Activated T-helper 1 cell treated with Interleukin-2 at 50 U/mL for 16 hours (primary cell): ENCODE data around the gene CD44.

Experiments used
- DNase-seq: peaks from one replicate; pipeline ENCODE4 v3.0.0-alpha.2; 2020; ENCODE audit warnings: low read depth

The CD44 gene

DNA sequence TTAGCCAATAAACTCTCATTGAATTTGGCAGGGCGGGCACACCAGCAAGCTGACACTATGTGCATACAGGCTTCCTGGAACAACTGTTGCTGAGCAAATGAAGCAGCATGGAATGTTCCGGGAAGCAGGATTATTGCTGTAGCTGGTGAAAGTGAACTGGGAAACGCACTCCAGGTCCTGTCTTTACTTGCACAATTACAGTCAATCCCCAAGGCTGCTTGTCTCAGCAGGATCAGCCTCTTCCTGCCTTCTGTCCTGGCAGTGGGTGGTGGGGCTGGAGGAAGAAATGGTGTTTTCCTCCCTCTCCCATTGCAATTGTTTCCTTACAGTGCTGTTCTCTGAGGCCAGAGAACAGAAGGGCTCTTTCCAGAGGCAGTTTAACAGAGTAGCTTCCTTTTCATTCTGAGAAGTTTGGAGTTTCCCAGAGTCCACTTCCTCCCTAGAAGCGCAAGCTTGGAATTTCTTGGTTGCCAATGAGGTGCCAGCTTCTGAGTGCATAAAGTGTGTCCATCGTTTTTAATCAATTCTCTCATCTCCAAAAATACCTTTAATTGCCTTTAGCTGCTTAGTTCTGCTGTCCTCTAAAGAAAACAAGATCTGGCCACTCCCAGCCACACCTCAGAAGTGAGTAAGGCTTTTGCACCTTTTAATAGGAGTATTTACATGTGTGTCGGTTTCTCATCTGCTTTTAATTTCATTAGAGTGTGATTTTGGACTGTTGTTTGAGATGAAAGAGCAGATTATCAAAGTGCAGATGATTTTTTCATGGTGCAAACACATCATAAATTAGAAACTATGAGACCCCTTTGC is 19.9 kb downstream of the CD44 start:
- no peak for DNase-seq

DNA sequence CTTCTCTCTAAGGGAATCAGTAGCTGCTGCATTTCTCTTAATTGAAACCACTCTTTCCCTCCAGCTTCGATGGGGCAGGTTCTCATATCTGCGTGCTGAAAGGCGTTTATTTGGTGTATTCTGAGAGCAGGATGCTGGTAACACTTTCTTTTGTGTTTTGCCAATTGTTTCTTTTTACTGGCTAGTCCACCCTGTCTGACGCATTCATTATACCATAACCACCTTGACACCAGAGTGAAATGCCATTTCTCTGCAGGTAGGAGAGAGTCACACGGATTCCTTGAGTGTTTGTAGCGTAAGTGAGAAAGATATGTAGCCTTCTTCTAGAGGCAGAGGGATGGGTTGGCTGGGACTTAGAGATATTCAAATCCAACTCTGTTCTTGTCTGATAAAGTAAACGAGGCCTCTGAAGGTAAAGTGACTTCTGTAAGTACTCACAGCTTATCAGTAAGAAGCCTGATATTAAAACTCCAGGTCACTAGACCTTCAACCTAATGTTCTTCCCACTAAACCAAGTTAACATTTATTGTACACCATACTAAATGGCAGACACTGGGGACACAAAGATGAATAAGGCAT is 21.4 kb downstream of the CD44 start:
- DNase-seq = no peak

DNA sequence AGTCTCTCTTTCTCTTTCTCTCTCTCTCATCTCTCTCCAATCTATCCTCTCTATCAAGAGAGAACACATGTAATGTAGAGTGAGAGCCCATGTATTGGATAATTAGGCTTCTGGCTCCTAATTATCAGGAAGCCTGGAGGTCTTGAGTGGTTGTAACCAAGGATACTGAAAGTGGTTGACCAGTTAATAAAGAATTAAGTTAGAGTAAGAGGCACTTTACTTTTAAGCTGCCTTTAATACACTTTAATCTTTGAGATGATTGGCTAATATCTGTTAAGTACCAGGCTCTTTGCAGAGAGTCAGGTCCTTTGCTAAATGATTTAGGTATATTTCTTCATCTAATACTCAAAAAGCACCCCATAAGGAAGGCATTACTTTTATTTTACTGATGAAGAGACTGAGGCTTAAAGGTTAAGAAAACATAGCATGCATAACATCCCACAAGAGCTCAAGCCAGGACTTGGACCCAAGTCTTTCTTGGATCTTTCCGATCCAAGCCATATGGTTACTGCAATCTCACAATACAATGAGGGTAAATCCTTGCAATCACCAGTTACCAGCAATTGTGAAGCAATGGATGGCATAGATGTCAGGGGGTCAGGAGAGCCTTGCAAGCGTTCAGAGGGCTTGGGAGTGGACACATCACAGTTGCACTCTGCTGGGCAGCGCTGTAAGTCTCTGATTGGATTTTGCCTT is 22.1 kb downstream of the CD44 start:
- no peak for DNase-seq

DNA sequence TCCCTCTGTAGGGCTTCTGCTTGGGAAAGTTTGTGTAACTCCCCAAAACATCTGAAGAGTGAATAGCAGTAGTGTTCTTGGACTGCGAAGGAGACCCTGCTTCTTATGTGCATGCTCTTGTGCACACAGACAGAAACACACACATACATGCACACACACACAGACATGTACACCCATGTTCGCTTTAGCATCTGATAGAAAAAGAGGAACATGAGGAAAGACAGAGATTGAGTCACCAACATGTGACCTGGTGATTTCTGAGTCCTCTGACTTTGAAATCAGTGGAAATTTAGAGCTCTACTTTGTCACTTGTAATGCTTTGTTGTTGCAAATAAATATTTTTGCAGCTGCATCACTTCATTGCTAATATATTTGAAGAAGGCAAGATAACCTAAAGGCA is 23.8 kb downstream of the CD44 start:
- no peak for DNase-seq

DNA sequence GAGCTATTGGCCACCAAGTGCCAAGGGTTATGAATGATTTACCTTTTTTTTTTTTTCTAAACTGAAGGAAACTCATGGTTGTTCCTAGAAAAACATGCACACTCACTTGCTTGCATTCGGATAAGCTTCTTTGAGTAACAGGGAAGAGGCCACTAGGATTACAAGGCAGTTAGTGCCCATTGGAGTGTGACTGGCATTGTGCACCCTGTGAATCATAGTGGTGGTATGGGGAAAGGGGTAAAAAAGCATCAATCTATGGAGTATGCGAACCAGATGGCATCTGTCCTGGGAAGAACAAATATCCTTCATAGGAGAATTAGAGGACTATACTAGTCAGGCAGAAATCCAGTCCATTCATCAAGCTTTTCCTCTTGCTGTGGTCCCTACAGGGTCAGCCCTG is 24.2 kb downstream of the CD44 start:
- no peak for DNase-seq

DNA sequence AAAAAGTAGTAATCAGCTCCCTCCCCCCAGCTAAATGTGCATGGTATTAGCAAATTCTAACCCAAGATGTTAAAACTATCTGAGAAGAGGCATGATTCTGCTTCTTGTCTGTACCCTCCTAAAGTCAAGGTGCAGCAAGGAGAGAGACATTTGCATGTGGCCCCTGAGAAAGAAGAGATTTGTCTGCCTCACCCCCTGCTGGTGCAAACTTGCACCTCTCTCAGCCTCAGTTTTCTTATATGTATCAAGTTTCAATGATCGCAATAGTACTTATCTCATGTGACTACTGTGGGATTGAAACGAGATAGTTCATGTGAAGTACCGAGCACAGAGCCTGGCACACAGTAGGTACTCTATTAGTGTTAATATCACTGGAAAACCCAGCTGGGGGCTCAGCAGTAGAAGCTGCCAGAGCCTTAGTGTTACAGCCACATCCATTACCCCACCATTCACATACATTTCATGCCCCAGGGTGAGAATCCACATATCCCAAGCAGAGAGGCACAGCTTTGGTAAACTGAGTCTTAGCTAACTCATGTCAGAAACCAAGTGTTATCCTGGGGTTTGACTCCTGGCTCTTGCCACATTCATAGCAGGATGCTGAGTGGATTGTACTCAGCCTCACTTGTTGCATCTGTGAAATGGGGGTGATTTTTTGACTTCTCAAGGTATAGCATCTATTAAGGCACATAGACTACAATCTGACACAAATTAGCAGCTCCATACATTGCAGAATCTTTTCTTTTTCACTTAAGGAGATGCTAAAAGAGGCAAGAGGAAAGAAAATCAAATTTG is 24.9 kb downstream of the CD44 start:
- DNase-seq = no peak

DNA sequence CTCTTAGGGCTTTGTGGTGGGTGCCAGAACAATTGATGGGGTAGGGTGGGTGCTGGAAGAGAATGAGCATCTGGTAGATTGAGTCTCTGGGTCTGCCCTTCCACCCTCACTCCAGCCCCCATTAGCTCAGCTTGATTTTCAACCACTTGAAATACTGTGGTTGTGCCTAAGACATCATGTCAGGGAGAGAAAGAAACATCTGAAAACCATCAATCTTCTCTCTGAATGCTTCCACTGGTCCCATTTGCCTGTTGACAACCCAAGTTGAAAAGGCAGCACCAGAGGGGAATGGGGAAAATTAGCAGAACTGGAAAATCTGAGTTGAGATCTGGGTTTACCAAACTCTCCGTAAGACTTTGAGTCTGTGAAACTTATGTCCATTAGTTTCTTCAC is 26.1 kb downstream of the CD44 start:
- DNase-seq = no peak

DNA sequence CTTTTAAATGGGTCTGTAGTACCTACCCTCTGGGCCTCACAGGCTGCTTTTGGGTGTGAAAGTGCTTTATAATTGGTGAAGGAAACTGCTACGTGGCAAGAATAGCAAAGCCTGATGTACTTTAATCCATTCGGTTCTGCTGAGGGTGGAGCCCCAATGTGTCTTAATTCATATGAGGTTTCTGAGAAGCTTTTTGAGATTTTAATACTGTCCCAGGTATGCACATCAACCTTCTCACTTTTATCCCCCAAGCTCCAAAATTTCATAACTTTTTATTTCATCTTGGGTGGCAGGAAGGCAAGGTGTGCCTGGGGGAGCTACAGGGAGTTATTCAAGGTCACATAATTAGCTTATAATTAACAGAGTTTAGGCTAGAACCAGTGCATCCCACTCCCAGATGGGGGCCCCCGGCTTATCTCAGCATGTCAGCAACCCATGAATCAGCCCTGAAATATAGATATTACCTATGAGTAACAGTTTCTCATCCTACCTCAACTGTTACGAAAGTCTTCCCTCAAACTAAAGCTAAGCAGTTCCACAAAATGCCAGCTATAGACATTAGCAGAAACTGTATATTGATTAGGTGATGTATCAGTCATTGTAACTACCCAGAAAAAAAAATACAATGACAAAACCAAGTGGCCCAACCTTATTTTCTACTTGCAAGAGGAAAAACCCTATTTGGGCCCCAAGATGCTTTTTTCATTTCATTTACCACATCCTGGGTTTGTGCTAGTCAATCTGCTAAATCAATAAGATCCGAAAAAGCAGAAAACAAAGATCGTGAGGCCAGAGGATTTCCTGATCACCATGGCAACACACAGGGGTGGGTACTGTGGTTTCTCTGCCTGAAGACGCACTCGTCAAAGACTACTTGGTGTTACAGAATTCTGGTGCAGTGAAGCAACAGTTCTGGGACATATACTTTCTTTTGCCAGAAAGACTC is 26.7 kb downstream of the CD44 start:
- peak; percentile 77 for DNase-seq

DNA sequence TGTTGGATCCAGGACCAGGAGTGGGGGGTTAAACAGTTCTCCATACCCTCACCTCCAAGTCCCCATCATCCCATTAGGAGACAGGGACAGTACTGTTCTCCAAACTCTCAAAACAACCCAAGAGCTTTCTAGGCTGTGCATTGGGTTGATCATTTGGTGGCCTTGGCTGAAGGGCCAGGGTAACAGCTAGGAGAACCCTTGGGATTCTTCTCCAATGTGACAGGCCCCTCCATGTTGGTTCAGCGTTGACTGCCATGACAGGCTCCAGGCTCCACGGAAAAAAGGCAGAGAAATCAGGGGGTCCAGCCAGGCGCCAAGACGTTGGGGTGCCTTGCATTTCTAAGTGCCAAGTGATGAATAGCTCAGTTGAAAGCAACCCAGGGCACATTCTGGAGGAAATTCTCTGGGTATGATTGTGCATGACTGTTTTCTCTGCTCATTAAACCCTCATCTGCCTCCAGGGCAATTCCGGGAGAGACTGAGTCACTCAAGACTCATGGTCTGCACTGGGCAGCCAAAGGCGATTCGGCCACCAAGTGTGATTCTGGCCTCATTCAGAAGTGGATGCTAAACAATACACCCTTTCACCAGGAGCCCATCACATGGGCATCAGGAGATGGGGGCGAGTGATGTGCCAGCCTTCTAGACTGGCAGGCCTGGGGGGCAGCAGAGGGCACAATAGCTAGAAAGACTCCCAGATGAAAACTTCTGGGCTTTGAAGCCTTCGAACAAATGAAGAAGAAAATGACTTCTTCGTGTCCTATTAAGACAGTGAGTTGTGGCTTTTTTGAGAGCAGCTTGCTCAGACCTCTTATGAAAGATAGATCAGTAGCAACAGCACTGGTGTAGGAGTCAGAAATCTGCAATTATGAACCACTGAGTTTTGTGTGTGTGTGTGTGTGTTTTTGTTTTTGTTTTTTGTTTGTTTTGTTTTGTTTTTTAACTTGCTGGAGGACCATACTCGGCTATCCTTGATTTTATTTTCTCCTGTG is 27.7 kb downstream of the CD44 start:
- DNase-seq = no peak

DNA sequence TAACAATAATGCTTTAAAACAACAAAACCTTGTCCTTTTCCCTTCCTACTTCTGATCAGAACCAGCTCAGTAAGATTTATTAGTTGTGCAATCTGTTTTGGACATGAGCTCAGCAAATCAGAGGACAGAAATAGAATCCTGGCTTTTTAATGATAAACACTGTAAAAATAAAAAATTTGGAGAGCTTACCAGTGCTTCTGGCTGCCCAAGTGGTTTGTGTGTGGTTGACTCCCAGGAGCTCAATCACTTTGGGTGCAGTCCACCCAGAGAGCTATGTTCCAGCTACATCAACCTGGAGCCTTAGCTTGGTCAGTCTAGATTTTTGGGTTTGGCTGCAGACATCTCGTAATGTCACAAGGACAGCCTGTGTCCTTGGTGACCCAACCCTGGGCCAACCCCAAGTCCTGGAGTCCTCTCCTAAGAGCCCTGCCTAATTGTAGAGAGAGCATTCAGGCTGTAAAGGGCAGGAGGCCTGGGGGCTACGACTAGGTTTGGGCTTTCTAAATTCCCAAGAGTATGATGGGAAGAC is 28.5 kb downstream of the CD44 start:
- no peak for DNase-seq

DNA sequence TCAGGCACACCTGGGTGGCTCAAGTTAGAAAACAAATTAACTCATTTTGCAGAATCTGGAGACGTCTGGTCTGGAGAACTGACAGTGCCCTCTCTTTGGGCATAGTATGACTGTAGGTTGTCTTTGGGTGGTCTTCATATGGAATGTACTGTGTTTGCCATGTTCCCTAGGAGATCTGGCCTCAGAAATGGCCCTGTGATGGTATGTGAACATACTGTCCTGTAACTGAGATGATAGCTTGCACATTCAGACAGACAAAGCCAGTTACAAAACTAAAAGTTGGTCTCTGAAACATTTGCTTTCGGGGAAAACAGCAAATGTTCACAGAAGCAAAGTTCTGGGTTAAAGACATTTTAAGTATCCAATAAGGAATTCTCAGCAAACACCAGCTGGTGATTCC is 29.7 kb downstream of the CD44 start:
- DNase-seq = no peak

DNA sequence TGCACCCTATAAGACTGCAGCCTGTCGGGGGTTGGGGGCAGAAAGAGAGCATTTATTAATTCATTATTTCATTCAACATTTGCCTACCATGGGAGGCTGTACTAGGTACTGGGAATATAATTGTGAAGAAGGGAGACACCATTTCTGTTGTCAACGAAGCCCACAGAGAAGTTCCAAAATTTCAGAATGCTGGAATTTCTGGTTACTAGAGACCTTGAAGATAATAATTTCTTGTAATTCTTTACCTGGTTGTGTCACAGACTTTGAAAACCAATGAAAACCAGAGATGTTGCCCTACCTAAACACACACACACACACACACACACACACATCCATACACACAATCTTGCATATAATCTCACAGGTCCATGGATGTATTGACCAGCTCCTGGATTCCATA is 30.1 kb downstream of the CD44 start:
- no peak for DNase-seq

DNA sequence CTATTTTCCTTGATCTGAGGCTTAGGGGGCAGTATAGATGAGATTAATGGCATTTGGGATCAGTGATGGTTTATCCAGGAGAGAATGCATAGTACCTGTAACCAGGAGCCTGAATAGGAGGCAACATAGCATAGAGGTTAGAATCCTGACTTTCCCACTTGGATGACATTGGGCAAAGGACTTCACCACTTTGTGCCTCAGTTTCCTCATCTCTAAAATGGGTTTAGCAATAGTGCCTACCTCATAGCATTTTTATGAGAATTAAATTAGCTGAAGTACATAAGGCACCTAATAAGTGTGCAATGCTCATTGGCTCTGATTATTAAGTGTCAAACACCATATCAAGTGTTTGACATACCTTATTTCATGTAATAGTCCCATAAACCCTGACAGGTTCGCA is 30.8 kb downstream of the CD44 start:
- DNase-seq = no peak

DNA sequence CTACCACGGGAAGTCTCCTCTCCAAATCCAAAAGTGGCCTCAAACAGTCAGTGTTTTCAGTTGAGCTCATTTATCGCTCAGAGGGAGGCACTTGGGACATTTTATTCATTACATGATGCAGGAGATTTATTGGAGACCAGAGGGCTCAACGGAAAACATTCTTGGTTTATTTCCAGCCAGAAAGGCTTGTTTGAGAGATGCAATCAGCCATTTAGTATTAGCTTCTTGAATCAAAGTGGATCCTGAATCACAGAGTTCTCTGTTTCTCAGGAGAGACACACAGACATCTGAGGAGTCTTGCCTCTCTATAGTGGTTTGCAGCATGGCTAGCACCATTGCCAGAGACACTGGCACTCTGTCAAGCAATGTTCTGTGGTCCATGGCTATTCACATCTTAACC is 31.5 kb downstream of the CD44 start:
- no peak for DNase-seq

DNA sequence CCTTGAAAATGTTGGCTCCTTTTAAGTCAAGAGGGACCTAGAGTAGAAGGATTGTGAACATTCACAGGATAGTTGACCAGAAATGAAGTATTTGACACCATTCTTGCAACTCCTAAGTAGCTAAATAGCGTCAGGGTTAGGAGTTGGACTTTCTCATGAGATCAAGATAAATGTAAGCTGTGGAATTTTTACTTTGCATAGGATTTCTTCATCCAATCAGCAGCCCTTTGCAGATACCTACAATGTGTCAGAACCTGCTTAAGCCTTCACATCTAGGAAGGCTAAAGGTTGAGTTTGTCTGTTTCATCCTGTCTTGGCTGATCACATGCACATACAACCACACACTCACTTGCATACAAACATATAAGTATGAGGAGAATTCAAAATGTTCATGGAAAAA is 32.3 kb downstream of the CD44 start:
- DNase-seq = no peak

DNA sequence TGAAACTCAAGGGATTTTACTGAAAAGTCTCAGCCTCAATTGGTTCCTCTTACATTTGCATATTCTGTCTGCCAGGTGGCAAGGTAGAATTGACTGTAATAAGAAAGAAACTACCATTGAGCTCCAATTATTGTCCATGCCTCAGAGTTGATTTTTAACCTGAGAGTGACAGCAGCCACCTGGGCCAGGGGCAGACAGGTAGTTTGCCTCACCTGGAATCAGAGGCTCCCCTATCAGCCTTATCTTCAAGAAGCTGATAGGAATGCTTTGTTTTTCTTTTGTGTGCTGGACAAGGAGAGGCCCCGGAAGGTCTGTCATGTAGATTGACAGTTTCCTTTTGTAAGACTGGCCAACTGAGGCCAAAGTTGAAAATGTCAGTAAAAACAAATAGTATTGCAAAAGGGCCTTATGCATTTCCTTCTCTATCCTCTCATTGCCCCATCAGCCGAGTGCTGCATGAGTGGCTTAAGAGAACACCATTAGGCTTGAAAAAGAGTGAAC is 34.1 kb downstream of the CD44 start:
- no peak for DNase-seq

DNA sequence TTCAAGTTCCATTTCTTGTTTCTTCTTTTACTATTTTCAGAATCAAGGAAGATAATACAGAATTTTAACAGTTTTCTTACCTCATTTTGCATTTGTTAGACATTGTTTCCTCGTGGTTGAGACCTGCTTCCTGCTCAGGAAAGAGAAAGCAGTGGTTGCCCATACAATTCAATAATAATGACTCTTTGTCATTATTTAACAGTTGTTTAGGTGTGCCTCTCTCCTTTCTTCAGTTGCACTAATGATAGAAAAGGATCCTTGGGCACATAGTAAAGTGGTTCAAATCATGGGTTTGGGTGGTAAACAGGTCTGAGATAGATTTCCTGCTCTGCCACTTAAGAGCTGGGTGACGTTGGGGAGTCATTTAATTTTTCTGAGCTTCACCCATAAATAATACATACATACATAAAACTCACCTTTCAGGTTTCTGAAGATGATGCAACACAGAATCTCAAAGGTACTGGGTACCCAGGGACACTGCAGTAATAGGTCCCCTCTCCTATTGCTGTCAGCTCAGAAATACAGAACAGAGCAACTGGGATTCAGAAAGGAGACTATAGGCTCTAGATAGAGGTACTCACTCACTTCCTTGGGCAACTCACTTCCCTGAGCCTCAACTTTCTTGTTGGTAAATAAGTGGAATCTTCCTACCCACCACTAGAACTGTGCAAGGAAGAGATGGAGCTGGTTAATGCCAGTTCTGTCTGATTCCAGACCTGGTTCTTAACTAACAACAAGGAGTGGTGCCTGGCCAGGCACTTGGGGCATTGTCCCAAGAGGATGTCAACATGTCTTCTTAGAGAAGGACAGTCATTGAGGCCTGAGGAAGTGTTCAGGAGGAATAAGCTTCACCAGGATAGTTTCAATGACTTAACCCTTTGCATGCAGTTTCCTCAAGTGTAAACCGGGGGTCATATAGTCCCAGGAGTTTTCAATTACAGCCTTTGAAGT is 34.9 kb downstream of the CD44 start:
- no peak for DNase-seq

DNA sequence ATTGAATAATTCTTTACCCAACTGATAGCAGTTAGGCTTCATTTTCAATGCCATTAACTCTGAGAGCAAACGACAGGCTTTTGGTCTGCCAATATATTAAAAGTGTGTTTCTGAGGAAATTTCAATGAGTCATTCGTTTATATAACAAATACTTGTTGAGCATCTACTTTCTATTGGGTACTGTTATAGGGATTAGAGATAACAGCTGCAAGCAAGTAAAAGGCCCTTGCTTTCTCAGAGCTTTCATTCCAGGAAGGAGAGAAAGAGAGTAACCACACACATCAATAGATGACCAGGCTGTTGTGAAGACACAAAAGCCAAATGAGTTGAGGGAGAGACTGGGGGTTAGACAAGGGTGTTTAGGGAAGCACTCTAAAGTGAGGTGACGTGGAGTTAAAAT is 35.7 kb downstream of the CD44 start:
- no peak for DNase-seq

DNA sequence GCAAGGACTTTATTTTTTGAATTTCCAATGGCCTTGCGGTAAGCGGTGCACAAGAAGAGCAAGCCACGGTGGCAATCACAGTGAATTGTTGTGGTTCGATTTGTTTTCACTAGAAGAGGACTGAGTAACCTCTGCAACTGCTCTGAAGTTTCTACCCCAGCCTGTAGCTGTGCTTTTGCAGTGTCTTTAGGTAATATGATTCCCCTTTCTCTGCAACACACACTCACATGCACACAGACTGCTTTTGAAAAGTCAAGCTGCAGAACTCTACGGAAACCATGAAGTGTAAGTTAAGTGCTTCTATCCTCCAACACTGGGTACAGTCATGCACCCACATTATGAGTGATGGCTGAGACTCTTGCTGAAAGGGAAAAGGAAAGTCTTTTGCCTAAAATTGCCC is 38.4 kb downstream of the CD44 start:
- DNase-seq = no peak
